Spleen (tissue), 11 donors: Measurements from ENCODE around the gene POLQ. TPM values are rescaled to one million over a fixed set of nuclear protein-coding genes. Genes with fewer than 3 reads are reported as not detected.

Experiments
- DNase-seq: peaks from one replicate; pipeline ENCODE4 v3.0.0-alpha.2; 2020
- H3K27ac ChIP-seq, 8 donors: fragments of 200-600 bp; sonication (generic) in 7 of 8; 1 replicate in 4 of 8; 2 replicates in 4 of 8; pipeline versions ENCODE4 v1.5.0 to v1.8.0; 2016 to 2021; ENCODE audit warnings: inconsistent platforms in 4 of 8, mild to moderate bottlenecking in 4 of 8, moderate library complexity in 1 of 8
- H3K27me3 ChIP-seq, 7 donors: fragments of 200-600 bp; sonication (generic) in 6 of 7; replicated peaks in 1 of 7; 1 replicate in 4 of 7; 2 replicates in 3 of 7; pipeline versions ENCODE4 v1.5.0 to v1.8.0; 2016 to 2021; ENCODE audit warnings: inconsistent platforms in 3 of 7, mild to moderate bottlenecking in 1 of 7
- H3K36me3 ChIP-seq, 6 donors: fragments of 200-600 bp; sonication (generic) in 5 of 6; 1 replicate in 4 of 6; 2 replicates in 2 of 6; pipeline versions ENCODE4 v1.5.0 to v1.8.0; 2016 to 2021; ENCODE audit warnings: inconsistent platforms in 2 of 6
- H3K4me1 ChIP-seq, 6 donors: fragments of 200-600 bp; sonication (generic) in 5 of 6; 1 replicate in 3 of 6; 2 replicates in 3 of 6; pipeline versions ENCODE4 v1.5.0 to v1.8.0; 2016 to 2021; ENCODE audit warnings: inconsistent platforms in 3 of 6
- H3K4me3 ChIP-seq, 8 donors: fragments of 200-600 bp; sonication (generic) in 7 of 8; 1 replicate in 4 of 8; 2 replicates in 4 of 8; pipeline versions ENCODE4 v1.5.0 to v1.8.0; 2016 to 2021; ENCODE audit warnings: inconsistent platforms in 4 of 8, mild to moderate bottlenecking in 4 of 8, moderate library complexity in 2 of 8
- H3K9me3 ChIP-seq, 8 donors: fragments of 200-600 bp; sonication (generic) in 7 of 8; 1 replicate in 4 of 8; 2 replicates in 4 of 8; pipeline versions ENCODE4 v1.5.0 to v1.8.0; 2016 to 2021; ENCODE audit warnings: inconsistent platforms in 4 of 8
- POLR2A ChIP-seq, 3 donors: fragments of 450-650 bp; IDR thresholded peaks; one replicate each; pipeline ENCODE4 v1.5.1; 2017; ENCODE audit warnings: antibody characterized with exemption in 3 of 3, mild to moderate bottlenecking in 1 of 3
- POLR2AphosphoS5 ChIP-seq, 3 donors: sonication (generic); formaldehyde crosslinking; IDR thresholded peaks; one replicate each; pipeline ENCODE4 v1.5.1; 2017; ENCODE audit warnings: antibody characterized with exemption in 3 of 3
- WGBS, 5 donors: extraction: QIAGEN DNeasy Blood & Tissue Kit in 3 of 5; methylation state at CpG; one replicate each; pipeline versions ENCODE4 v1.1.5 to v1.1.7; 2013 to 2018; 5-methylcytosine and 5-hydroxymethylcytosine counted together
- intact Hi-C: fragments of 100-400 bp; cut with DNase I; formaldehyde crosslinking; loops from one replicate; pipeline ENCODE4 v1.15.0; 2023; ENCODE audit warnings: low total_unique reads
- polyA plus RNA-seq, 3 donors: library from polyadenylated mRNA; stranded (reverse); fragments of 200-250 nt; gene quantifications; one replicate each; pipeline ENCODE4 v1.2.1, GENCODE V29; 2013
- total RNA-seq, 7 donors: library from RNA; depleted of rRNA in 3 of 7; stranded (reverse); fragments of >200 nt in 3 of 7; fragmentation: NEBNext Ultra II Directional in 4 of 7; extraction: Animal tissue kit (Norgen Biotek cat#: 25700) in 4 of 7; gene quantifications; one replicate each; pipeline versions ENCODE4 v1.1.0 to v1.2.1, GENCODE V29; 2016 to 2021
- TF ChIP-seq, protein P1 (sequence below), 11 experiments: fragments of 200-600 bp in 7 of 11; fragments of 450-650 bp in 4 of 11; sonication (generic) in 4 of 11; IDR thresholded peaks in 8 of 11; conservative IDR thresholded peaks in 3 of 11; 1 replicate in 7 of 11; 2 replicates in 4 of 11; pipeline versions ENCODE4 v1.4.0 to v1.8.0; 2016 to 2021; ENCODE audit warnings: antibody characterized with exemption in 11 of 11, inconsistent platforms in 4 of 11, mild to moderate bottlenecking in 1 of 11
- donor health status: healthy with polysubstance abuse.
- donor health status: DM: no; HTN: no; CAD: no; lungs with moderate emphysema.
- donor health status: DM: no; HTN: no; CAD: no.
- donor health status: Bipolar disorder and iron deficiency.
- donor health status: healthy.
- donor health status: DM: no; HTN: no; CAD: no.
- donor health status: DM: yes; HTN: yes; CAD: no.

POLQ gene
- total and polyA plus RNA-seq, 10 donors = 0.50 to 4.7 (median 1.6) TPM

DNA sequence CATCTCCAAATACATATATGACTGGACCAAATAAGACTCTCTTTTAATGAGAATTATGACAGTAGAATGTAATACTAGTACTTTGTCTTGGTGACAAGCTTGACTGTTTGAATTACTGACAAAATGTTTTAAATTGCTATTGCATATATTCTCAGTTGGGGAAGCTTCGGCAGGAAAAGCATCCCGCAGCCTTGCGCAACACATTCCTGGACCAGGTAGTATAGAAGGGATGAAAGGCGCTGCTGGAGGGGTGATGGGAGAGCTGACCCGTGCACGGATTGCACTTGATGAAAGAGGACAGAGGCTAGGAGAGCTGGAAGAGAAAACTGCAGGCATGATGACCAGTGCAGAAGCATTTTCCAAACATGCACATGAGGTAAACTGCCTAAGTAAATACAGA, 127.6 kb downstream of the POLQ start:
- 86 to 97% (median 93%) methylated on average over 6 of the region's 6 CpGs for WGBS, 5 donors
- no peak for DNase-seq
- H3K9me3 ChIP-seq = no peaks in the 10 kb centered on the region
- no peaks in the 10 kb centered on the region for H3K4me1 ChIP-seq
- no peak overlapping the region for H3K4me3 ChIP-seq
- no peaks in the 10 kb centered on the region for H3K36me3 ChIP-seq
- H3K27ac ChIP-seq = no peak overlapping the region
- intact Hi-C loops = no loop called here
- TF ChIP-seq, protein P1, sequence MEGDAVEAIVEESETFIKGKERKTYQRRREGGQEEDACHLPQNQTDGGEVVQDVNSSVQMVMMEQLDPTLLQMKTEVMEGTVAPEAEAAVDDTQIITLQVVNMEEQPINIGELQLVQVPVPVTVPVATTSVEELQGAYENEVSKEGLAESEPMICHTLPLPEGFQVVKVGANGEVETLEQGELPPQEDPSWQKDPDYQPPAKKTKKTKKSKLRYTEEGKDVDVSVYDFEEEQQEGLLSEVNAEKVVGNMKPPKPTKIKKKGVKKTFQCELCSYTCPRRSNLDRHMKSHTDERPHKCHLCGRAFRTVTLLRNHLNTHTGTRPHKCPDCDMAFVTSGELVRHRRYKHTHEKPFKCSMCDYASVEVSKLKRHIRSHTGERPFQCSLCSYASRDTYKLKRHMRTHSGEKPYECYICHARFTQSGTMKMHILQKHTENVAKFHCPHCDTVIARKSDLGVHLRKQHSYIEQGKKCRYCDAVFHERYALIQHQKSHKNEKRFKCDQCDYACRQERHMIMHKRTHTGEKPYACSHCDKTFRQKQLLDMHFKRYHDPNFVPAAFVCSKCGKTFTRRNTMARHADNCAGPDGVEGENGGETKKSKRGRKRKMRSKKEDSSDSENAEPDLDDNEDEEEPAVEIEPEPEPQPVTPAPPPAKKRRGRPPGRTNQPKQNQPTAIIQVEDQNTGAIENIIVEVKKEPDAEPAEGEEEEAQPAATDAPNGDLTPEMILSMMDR (IDR thresholded peaks at IDR 0.05 in 8 of 11, conservative IDR thresholded peaks at IDR 0.05 in 3 of 11) = no peak
- TF ChIP-seq POLR2A (IDR thresholded peaks at IDR 0.05) = no peak
- TF ChIP-seq POLR2AphosphoS5 (IDR thresholded peaks at IDR 0.05) = no peak
- H3K27me3 ChIP-seq = no peaks in the 10 kb centered on the region

DNA sequence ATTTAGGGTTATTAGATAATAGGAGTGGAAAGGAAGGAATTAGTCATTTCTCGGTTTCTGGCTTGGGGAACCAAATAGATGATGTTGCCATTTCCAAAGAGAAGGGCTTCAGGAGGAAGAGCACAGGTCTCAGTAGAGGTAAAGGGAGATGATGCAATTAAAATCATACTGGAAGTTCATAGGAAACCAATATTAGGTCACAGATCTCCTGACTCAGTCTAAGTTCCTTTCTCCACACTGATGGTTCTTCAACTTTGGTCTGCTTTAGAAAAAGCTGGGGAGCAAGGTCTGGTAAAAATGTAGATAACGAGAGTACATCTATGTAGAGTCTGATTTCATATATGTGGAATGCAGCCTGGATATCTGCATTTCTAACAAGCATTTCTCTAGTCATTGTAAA, 130.9 kb downstream of the POLQ start:
- intact Hi-C loops = no loop called here
- WGBS, 5 donors = 73 to 94% (median 85%) methylated on average over 2 of the region's 2 CpGs
- TF ChIP-seq POLR2AphosphoS5 (IDR thresholded peaks at IDR 0.05) (no peak), POLR2A (IDR thresholded peaks at IDR 0.05) (no peak)
- TF ChIP-seq, protein P1 (IDR thresholded peaks at IDR 0.05 in 8 of 11, conservative IDR thresholded peaks at IDR 0.05 in 3 of 11) = no peak
- Histone ChIP-seq H3K27ac (no peak overlapping the region), H3K36me3 (no peaks in the 10 kb centered on the region), H3K4me3 (no peak overlapping the region), H3K9me3 (no peaks in the 10 kb centered on the region), H3K4me1 (no peaks in the 10 kb centered on the region), H3K27me3 (no peaks in the 10 kb centered on the region)
- DNase-seq = no peak

DNA sequence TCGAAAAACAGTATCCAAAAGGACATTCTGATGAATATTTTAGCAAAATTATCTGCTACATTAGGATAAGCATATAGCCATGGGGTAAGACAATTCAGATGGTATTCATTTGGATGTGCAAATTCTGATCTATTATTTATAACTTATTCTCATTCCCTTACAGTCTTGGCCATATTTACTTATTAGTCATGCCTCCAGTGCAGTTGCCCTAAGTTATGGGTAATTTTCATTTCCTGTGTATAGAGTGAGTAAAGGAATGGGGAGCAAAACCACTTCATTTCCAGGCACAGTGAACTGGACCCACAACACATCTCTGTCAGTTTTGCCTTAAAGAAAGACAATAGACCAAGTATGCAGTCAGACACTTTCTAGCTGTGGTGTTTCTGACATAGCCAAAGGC, 134.3 kb downstream of the POLQ start:
- Histone ChIP-seq H3K27ac (no peak overlapping the region), H3K27me3 (no peaks in the 10 kb centered on the region), H3K36me3 (no peaks in the 10 kb centered on the region), H3K4me1 (no peaks in the 10 kb centered on the region), H3K9me3 (no peaks in the 10 kb centered on the region), H3K4me3 (no peak overlapping the region)
- intact Hi-C loops = no loop called here
- 90 to 94% (median 90%) methylated on average over 1 of the region's 1 CpG for WGBS, 5 donors
- TF ChIP-seq, protein P1 (IDR thresholded peaks at IDR 0.05 in 8 of 11, conservative IDR thresholded peaks at IDR 0.05 in 3 of 11) = no peak
- TF ChIP-seq POLR2AphosphoS5 (IDR thresholded peaks at IDR 0.05) (no peak), POLR2A (IDR thresholded peaks at IDR 0.05) (no peak)
- DNase-seq = no peak

DNA sequence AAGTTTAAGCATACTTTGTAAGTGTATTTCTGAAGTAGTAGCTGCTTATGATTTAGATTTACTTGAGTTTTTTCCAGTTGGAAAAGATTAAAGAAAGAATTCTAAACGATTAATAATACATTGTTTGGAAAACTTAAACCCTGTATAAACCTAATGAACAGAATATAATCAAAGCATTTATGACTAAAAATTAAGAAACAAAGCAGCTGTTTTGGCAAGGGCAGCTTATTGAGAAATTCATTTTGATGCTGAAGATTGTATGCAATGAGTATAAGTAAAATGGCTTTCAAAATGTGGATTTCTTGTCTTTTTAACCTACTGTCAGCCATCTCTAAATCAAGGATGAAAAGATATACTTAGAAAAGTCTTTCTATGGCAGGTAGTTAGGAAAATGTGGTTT, 140.2 kb downstream of the POLQ start:
- DNase-seq = no peak
- no peak for TF ChIP-seq POLR2AphosphoS5 (IDR thresholded peaks at IDR 0.05)
- no peak for TF ChIP-seq POLR2A (IDR thresholded peaks at IDR 0.05)
- TF ChIP-seq, protein P1 (IDR thresholded peaks at IDR 0.05 in 8 of 11, conservative IDR thresholded peaks at IDR 0.05 in 3 of 11) = no peak

More for the DNA sequence above, 140.2 kb downstream of the POLQ start:
- no peak overlapping the region for H3K27ac ChIP-seq
- H3K9me3 ChIP-seq = no peaks in the 10 kb centered on the region
- intact Hi-C loops = no loop called here
- no peak overlapping the region for H3K4me3 ChIP-seq
- no peaks in the 10 kb centered on the region for H3K36me3 ChIP-seq
- no peaks in the 10 kb centered on the region for H3K4me1 ChIP-seq
- 84 to 96% (median 85%) methylated on average over 1 of the region's 1 CpG for WGBS, 5 donors
- H3K27me3 ChIP-seq = no peaks in the 10 kb centered on the region
